ENCODE results near the gene TPGS2. TPM values are rescaled to one million over a fixed set of nuclear protein-coding genes. Genes with fewer than 3 reads are reported as not detected.

TPGS2 gene
- total RNA-seq, 3 donors from 2014 or later: 27.6 to 42.0 (median 36.7) TPM

DNA sequence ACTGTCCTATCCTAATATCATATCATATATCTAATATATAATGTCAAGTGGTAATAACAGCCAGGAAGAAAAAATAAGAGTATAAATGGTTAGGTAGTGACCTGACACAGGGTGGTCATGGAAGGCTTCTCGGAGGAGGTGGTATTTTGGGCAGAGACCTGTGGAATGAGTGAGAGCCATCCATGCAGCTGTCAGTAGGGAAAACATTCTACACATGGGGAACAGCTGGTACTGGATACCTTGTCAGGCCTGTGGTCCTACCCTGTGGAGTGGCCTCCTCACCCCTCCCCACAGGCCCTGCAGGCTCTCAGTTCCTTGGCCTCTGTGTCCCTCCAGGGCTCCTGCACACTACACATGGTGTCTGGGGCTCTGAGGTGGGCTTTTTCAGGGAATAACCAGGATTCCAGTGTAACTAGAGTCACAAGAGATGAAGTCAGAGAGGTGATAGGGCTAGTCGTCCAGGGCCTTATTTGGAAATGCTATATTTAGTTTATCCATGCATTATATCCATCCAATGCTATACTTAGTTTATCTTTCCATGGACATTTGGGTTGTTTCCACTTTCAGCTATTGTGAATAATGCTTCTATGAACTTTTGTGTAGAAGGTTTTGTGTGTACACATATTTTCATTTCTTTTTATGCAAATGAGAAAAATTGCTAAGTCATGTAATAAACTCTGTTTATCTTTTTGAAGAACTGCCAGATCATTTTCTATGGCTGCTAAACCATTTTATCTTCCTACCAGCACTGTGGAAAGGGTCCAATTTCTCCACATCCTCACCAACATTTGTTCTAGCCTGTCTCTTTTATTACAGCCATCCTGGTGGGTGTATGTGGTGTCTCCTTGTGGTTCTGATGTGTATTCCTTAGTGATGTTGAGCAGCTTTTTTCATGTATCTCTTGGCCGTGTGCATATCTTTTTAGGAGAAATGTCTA, 75.6 kb downstream of the TPGS2 start:
- no peak for ATAC-seq
- intact Hi-C loops (cut with DNase I, micrococcal nuclease): no loop called here

DNA sequence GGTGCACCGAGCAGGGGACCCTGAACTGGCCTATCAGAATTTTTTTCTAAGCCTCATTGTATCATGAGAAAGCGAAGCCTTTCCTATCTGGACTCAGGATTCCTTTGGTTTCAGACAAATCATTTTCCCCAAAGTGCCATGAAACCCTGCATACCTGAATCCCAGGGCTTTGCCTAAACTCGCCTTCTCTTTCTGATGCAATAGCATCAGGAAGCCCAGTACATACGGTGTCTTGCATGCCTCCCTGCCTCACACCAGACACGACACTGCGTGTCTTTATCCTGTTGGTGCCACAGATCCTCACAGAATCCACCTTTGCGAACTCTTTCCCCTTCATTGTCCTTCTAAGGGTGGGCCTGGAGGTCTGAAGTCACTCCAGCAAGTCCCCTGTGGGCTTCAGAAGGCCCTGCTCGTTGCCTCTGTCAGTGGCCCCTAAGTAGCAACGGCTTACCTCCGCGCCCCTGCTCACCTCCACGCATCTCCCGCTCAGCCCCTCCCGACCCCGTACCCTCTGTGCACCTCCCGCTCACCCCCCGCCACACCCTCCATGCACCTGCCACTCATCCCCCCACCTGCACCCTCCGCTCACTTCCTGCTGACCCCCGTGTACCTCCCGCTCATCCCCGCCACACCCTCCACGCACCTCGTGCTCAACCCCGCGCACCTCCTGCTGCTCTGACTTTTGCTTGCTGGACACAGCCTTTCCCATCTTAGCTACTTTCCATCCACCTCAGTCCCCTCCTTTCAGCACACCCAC, 83.4 kb downstream of the TPGS2 start:
- Histone ChIP-seq H3K36me3 (ENCODE audit: low read depth) (no peaks in the 10 kb centered on the region), H3K4me3 (no peak overlapping the region), H3K9me3 (no peaks in the 10 kb centered on the region), H3K4me1 (ENCODE audit: low read depth) (no peaks in the 10 kb centered on the region)
- intact Hi-C loops (cut with DNase I, micrococcal nuclease): no loop called here
- ATAC-seq: peak; percentile 13
- TF ChIP-seq, protein P1, sequence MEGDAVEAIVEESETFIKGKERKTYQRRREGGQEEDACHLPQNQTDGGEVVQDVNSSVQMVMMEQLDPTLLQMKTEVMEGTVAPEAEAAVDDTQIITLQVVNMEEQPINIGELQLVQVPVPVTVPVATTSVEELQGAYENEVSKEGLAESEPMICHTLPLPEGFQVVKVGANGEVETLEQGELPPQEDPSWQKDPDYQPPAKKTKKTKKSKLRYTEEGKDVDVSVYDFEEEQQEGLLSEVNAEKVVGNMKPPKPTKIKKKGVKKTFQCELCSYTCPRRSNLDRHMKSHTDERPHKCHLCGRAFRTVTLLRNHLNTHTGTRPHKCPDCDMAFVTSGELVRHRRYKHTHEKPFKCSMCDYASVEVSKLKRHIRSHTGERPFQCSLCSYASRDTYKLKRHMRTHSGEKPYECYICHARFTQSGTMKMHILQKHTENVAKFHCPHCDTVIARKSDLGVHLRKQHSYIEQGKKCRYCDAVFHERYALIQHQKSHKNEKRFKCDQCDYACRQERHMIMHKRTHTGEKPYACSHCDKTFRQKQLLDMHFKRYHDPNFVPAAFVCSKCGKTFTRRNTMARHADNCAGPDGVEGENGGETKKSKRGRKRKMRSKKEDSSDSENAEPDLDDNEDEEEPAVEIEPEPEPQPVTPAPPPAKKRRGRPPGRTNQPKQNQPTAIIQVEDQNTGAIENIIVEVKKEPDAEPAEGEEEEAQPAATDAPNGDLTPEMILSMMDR (IDR thresholded peaks at IDR 0.05): no peak
- no peak for DNase-seq

More for the DNA sequence above, 75.6 kb downstream of the TPGS2 start:
- Histone ChIP-seq H3K4me3 (no peak overlapping the region), H3K36me3 (ENCODE audit: low read depth) (no peaks in the 10 kb centered on the region), H3K9me3 (no peaks in the 10 kb centered on the region), H3K4me1 (ENCODE audit: low read depth) (no peaks in the 10 kb centered on the region)
- TF ChIP-seq, protein P1 (IDR thresholded peaks at IDR 0.05): no peak
- DNase-seq: no peak

DNA sequence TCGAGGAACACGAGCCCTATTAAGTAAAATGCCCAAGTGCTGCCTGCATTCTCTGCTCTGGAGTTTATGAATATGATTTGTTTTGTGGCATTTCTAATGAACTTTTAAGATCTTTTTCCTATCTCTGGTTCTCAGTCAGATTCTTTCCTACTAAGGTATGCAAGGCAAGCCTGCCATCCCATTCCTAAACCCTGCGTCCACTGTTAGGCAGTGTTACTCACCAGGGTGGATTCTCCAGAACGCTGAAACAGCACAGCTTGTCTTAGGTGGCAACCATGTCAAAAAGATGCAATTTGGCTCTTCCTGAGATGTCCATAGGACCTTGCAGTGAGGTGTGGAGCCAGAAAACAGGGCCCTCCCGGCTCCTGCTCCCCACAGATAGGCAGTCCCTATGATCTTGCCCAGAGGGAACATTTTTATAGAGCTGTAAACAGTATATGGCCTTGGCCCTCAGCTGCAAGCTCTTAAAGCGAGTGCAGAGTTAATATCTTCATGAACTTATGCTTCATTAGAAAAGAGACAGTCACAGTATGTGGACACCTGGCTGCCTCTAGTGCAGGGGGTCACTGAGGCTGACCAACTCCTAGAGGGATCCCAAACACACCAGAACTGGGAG, 84.4 kb downstream of the TPGS2 start:
- ATAC-seq: peak; percentile 71

More for the DNA sequence above, 84.4 kb downstream of the TPGS2 start:
- Histone ChIP-seq H3K36me3 (ENCODE audit: low read depth) (no peaks in the 10 kb centered on the region), H3K9me3 (no peaks in the 10 kb centered on the region), H3K4me3 (no peak overlapping the region), H3K4me1 (ENCODE audit: low read depth) (no peaks in the 10 kb centered on the region)
- DNase-seq: no peak
- intact Hi-C loops (cut with DNase I, micrococcal nuclease): no loop called here
- TF ChIP-seq, protein P1 (IDR thresholded peaks at IDR 0.05): no peak

Other genes with a start within 250 kb of the TPGS2 start
- 1 to 10 TPM; 6.0 to 9.8 (median 7.4) TPM for gene KIAA1328, start 125 bp upstream of the TPGS2 start, total RNA-seq

All from mucosa of descending colon (tissue), 3 donors.